Measurements from ENCODE around the gene ADAMTS3.

ADAMTS3 gene

DNA sequence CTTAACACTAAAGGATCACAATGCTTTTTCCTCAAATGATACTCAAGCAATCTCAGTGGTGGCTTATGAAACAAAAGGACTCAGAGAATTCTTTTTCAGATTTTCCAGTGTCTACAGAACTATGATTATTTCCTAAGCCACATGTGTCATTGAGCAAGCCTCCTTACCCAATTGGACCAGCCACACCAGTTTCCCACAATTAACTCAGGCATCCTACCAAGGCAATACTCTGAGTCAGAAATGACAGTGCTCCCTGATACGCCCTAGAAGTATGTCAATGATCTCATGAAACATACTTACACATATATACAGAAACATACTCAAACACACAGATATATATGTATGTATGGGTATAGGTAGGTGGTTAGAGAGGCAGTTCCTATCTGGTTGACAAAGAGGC is 4.8 kb downstream of the ADAMTS3 start:
- H3K27ac ChIP-seq = no peak overlapping the region
- TF ChIP-seq, protein P1, sequence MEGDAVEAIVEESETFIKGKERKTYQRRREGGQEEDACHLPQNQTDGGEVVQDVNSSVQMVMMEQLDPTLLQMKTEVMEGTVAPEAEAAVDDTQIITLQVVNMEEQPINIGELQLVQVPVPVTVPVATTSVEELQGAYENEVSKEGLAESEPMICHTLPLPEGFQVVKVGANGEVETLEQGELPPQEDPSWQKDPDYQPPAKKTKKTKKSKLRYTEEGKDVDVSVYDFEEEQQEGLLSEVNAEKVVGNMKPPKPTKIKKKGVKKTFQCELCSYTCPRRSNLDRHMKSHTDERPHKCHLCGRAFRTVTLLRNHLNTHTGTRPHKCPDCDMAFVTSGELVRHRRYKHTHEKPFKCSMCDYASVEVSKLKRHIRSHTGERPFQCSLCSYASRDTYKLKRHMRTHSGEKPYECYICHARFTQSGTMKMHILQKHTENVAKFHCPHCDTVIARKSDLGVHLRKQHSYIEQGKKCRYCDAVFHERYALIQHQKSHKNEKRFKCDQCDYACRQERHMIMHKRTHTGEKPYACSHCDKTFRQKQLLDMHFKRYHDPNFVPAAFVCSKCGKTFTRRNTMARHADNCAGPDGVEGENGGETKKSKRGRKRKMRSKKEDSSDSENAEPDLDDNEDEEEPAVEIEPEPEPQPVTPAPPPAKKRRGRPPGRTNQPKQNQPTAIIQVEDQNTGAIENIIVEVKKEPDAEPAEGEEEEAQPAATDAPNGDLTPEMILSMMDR (IDR thresholded peaks at IDR 0.05; ENCODE audit: low read depth, low read length, missing control alignments) = no peak
- no peaks in the 10 kb centered on the region for H3K36me3 ChIP-seq (replicated peaks)
- no peak overlapping the region for H3K4me3 ChIP-seq (ENCODE audit: low read depth, low read length)
- H3K27me3 ChIP-seq (replicated peaks) = no peaks in the 10 kb centered on the region
- in situ Hi-C loops (cut with HindIII; ENCODE audit: low pct_ligation_motif_present, low sequenced_read_pairs) = no loop called here
- DNase-seq = no peak

GRCh38 chr4:72558655-72559054 is 10.4 kb downstream of the ADAMTS3 start:
- Histone ChIP-seq H3K36me3 (replicated peaks) (no peaks in the 10 kb centered on the region), H3K4me3 (ENCODE audit: low read depth, low read length) (no peak overlapping the region), H3K27me3 (replicated peaks) (no peaks in the 10 kb centered on the region), H3K27ac (no peak overlapping the region)
- no peak for DNase-seq
- TF ChIP-seq, protein P1 (IDR thresholded peaks at IDR 0.05; ENCODE audit: low read depth, low read length, missing control alignments) = no peak
- in situ Hi-C loops (cut with HindIII; ENCODE audit: low pct_ligation_motif_present, low sequenced_read_pairs) = no loop called here

DNA sequence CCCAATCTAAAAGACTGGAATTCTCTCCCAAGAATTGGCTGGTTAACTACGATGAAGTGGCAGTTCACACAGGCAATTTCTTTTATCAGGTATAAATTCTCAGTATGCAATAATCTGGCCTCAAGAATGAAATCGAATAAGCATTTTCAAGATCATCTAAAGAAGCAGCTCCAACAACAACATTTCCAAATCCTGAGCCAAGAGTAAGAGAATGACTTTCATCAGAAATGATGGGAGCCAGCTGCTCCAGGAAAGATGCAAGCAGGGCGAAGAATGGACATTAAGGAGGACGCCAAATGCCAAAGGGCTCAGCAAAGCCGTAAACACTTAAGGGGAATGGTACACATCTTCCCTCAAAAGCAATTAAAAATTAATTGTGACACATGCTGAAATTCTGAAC is 12.0 kb downstream of the ADAMTS3 start:
- Histone ChIP-seq H3K36me3 (replicated peaks) (no peaks in the 10 kb centered on the region), H3K27me3 (replicated peaks) (no peaks in the 10 kb centered on the region), H3K4me3 (ENCODE audit: low read depth, low read length) (no peak overlapping the region), H3K27ac (no peak overlapping the region)
- no peak for DNase-seq
- in situ Hi-C loops (cut with HindIII; ENCODE audit: low pct_ligation_motif_present, low sequenced_read_pairs) = no loop called here
- TF ChIP-seq, protein P1 (IDR thresholded peaks at IDR 0.05; ENCODE audit: low read depth, low read length, missing control alignments) = no peak

GRCh38 chr4:72555377-72555831 is 13.6 kb downstream of the ADAMTS3 start:
- Histone ChIP-seq H3K4me3 (ENCODE audit: low read depth, low read length) (no peak overlapping the region), H3K36me3 (replicated peaks) (no peaks in the 10 kb centered on the region), H3K27ac (no peak overlapping the region), H3K27me3 (replicated peaks) (no peaks in the 10 kb centered on the region)
- TF ChIP-seq, protein P1 (IDR thresholded peaks at IDR 0.05; ENCODE audit: low read depth, low read length, missing control alignments) = no peak
- in situ Hi-C loops (cut with HindIII; ENCODE audit: low pct_ligation_motif_present, low sequenced_read_pairs) = no loop called here
- DNase-seq = no peak

DNA sequence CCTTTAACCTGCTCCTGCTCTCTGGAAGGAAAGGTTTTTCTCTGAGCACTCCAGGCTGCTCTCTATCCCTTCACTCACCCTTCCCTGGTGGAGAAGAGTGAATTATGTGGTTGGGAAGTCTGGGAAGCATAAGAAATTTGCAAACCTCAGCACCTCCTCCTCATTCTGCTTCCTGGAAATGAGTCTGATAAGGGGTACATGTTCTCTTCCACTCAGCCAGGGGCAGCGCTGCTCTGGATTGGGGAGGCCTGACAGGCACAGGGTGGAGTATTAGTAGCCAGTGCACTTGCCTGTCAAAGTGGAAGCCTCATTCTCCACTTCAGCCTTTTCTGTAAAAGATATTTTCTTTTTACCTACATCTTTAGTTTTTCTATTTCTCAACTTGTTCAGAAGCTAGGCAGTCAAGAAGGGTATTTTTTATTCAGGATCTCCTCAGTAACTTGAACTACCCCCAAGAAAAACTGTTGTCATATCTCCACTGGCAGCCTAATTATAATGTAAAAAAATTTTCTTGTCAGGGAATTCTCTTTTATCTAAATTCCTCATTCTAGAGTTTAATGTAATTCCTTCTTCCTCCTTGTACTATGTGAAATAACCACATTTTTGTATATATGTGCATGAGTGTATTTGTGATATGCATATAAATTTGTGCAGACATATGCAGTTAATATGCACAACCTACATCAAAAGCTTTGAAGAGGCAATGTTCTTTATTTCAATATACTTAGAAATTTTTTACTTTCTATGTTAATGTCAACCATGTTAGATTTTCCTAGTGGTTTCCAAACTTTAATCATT is 15.3 kb downstream of the ADAMTS3 start:
- Histone ChIP-seq H3K36me3 (replicated peaks) (no peaks in the 10 kb centered on the region), H3K4me3 (ENCODE audit: low read depth, low read length) (no peak overlapping the region), H3K27ac (no peak overlapping the region), H3K27me3 (replicated peaks) (no peaks in the 10 kb centered on the region)
- TF ChIP-seq, protein P1 (IDR thresholded peaks at IDR 0.05; ENCODE audit: low read depth, low read length, missing control alignments) = no peak
- in situ Hi-C loops (cut with HindIII; ENCODE audit: low pct_ligation_motif_present, low sequenced_read_pairs) = no loop called here
- no peak for DNase-seq

GRCh38 chr4:72552447-72552846 is 16.6 kb downstream of the ADAMTS3 start:
- Histone ChIP-seq H3K36me3 (replicated peaks) (no peaks in the 10 kb centered on the region), H3K27me3 (replicated peaks) (no peaks in the 10 kb centered on the region), H3K4me3 (ENCODE audit: low read depth, low read length) (no peak overlapping the region), H3K27ac (no peak overlapping the region)
- TF ChIP-seq, protein P1 (IDR thresholded peaks at IDR 0.05; ENCODE audit: low read depth, low read length, missing control alignments) = no peak
- in situ Hi-C loops (cut with HindIII; ENCODE audit: low pct_ligation_motif_present, low sequenced_read_pairs) = no loop called here
- no peak for DNase-seq
